GM18870 (cell line): ENCODE results near the gene ADAMTS4.

ENCODE experiments used
- ATAC-seq: cut with Tn5 transposase; IDR thresholded peaks from one replicate; pipeline ENCODE4 v1.9.1; 2021; ENCODE audit warnings: moderate library complexity; ENCODE audit not compliant: unreplicated experiment

The ADAMTS4 gene

GRCh38 chr1:161196521-161197451, 2.1 kb downstream of the ADAMTS4 start:
- no peak for ATAC-seq

- no peak for ATAC-seq
Measured at GRCh38 chr1:161196111-161196510, 2.7 kb downstream of the ADAMTS4 start.

GRCh38 chr1:161195171-161195570, 3.7 kb downstream of the ADAMTS4 start:
- ATAC-seq = no peak

GRCh38 chr1:161193561-161194235, 5.2 kb downstream of the ADAMTS4 start:
- ATAC-seq = no peak

GRCh38 chr1:161192476-161193465, 6.1 kb downstream of the ADAMTS4 start:
- ATAC-seq = peak; percentile 57

- no peak for ATAC-seq
Measured at GRCh38 chr1:161191971-161192370, 6.9 kb downstream of the ADAMTS4 start.

- ATAC-seq = no peak
Measured at GRCh38 chr1:161190962-161191521, 7.8 kb downstream of the ADAMTS4 start.

- no peak for ATAC-seq
Measured at GRCh38 chr1:161189036-161189435, 9.8 kb downstream of the ADAMTS4 start.

GRCh38 chr1:161188381-161188780, 10.5 kb downstream of the ADAMTS4 start:
- ATAC-seq = no peak

GRCh38 chr1:161187311-161187710, 11.5 kb downstream of the ADAMTS4 start:
- ATAC-seq = no peak

GRCh38 chr1:161185732-161186311, 13.0 kb downstream of the ADAMTS4 start:
- ATAC-seq = peak; percentile 16

- ATAC-seq = peak; percentile 72
Measured at GRCh38 chr1:161185282-161185682, 13.6 kb downstream of the ADAMTS4 start.

GRCh38 chr1:161182214-161182613, 16.6 kb downstream of the ADAMTS4 start:
- peak; percentile 45 for ATAC-seq

- ATAC-seq = no peak
Measured at GRCh38 chr1:161180639-161181038, 18.2 kb downstream of the ADAMTS4 start.

- ATAC-seq = no peak
Measured at GRCh38 chr1:161179698-161180097, 19.2 kb downstream of the ADAMTS4 start.

GRCh38 chr1:161177936-161178244, 21.0 kb downstream of the ADAMTS4 start:
- ATAC-seq = no peak

GRCh38 chr1:161177112-161177935, 21.5 kb downstream of the ADAMTS4 start, which contains the start of gene B4GALT3:
Gene B4GALT3, minus strand, starts transcription at chr1:161177507. Its CDS starts 1,447 bp downstream, at chr1:161176060.
- peak; percentile 56 for ATAC-seq

GRCh38 chr1:161176468-161177111, 22.3 kb downstream of the ADAMTS4 start:
- no peak for ATAC-seq
